ENCODE measurements around the gene ATF6B.

ATF6B gene

DNA sequence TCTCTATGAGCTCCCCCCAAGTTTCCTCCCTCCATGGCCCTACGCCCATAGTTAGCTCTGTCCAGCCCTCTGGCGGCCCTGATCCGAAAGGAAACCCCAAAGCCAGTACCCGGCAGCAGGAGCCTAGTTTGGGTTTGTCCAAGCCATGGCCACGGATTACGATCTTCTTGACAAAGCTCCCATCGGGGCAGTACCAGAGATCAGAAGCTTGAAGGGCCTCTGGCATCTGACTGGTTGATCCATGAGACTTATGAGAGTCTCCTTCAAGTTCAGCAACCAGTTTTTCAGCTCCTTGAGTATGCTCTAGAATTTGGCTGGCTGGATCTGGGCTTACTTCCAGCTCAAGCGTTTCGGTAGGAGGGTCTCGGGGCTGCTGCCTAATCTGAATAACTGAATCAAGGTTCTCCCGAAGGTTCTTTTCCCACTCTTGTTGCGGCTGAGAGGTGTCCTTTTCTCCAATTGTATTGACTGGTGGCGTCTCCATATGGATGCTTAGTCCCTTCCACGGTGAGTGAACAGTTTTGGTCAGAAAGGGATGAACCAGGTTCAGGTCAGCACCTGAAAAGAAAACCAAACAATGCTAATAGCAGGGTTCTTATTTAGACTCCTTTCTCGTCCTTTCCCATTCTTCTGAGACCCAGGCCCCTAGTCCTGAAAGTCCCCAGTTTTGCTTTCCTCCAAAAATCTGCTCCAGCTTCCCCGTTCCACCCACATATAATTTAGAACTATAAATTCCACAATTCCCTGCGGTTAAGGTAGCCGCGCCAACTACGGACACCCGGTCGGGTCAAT, 1.4 kb upstream of the ATF6B start:
- DNase-seq, result peak; percentile 58

- no peak for DNase-seq
Observed at GRCh38 chr6:32128751-32129296, 778 bp upstream of the ATF6B start.

DNA sequence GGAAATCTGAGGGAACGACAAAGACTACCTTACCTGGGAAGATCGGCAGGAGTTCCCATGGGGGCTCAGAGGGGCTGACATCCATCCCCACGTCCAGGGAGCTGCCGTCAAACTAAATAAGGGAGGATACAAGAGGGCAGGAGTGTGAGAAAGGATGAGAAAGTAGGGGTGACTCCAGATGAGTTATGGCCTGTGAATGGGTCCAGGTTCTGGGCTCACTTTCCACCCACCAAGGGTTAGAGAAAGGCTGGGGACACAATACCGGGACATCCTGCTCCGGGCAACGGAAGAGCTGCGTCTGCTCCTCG, 683 bp downstream of the ATF6B start:
- DNase-seq, result no peak

DNA sequence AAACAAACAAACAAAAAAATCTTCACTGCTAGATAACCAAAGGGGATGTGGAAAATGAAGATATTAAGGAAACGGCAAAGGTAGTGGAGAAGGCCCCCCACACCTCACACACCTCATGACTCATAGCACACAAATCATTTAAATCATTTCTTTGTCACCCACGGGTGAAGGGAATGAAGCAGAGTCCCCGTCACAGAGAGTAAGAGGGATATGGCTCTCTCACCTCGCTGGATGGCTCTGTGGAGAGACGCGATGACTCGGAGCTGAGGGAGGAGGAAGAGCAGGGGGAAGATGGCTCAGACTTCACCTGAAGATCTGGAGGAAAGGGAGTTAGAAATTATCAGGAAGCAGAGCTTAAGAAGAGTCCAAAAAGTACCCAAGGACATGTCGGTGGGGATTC, 1.2 kb downstream of the ATF6B start:
- no peak for DNase-seq

- no peak for DNase-seq
Observed at GRCh38 chr6:32123681-32124080, 4.4 kb downstream of the ATF6B start.

DNA sequence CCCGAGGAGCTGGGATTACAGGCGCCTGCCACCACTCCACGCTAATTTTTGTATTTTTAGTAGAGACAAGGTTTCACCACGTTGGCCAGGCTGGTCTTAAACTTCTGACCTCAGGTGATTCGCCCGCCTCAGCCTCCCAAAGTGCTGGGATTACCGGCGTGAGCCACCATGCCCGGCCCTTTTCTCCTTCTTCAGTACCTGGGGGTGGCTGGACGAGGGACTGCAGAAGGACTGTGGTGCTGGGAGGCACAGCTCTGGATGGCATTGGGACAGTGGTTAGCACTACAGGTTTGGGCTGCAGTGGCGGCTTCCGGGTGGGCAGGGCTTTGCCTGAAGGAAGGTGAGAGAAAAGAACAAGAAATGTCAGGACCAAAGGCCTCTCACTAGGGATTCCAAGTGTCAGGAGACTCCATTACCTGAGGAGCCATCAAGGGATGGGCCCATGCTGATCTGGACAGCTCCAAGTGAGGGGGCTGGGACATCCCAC, 7.4 kb downstream of the ATF6B start:
- no peak for DNase-seq

DNA sequence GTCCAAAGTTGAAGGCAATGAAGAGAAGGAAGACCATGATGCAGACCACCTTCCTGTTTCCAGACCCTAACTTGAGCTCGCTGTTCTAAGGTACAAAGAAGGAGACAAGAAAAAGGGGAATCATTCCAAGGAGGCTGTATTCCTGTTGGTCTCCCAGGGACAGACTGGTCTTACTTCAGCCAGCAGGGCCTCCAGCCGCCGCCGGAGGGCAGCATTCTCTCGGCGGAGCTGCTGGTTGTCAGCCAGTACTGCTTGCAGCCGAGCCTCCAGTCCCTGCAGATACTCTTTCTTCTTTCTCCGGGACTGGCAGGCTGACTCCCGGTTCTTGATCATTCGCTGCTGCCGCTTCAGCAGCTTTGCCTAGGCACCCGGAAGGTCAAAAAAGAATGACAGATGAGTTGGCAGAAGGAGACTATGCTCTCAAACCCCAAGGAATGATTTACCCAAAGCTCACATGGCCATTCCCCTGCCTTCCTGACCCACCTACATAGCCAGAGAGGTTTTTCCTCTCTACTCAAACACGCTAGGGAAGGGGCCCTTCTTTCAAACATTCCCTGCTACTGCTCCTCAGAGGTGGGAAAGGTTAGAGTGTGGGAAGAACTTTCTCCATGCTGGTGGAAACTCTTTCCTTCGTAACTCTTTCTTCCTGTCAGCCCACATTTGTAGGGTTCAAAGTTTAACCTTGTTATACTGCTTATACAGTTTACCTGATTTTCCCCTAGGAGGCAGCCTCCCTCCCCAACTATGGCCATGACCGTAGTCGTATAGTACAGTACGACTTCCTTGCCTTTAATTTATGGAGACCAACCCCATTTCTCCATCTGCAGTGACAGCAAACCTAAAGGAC, 9.0 kb downstream of the ATF6B start:
- DNase-seq, result peak; percentile 87

- DNase-seq, result no peak
Observed at GRCh38 chr6:32117461-32117860, 10.6 kb downstream of the ATF6B start.

GRCh38 chr6:32116674-32117073, 11.4 kb downstream of the ATF6B start:
- peak; percentile 76 for DNase-seq

DNA sequence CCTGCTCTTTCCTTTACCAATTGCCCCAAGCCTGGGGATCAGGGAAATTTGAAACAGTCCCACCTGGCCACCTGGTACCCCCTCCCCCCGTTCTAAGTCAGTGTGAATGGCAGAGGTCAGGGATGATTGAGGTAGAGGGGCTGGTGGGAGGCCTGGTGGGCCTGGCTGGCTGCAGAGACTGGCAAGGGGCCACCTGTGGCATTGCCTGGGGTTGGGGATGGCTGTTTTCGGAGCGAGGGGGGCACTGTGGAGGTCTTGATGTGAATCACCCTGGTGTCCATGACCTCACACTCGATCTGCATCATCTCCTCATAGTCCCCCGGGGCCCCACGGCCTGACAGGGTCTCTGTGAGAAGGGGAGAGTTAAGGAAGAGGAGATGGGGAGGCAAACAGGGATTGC, 12.4 kb downstream of the ATF6B start:
- no peak for DNase-seq

- DNase-seq, result no peak
Observed at GRCh38 chr6:32114796-32115195, 13.2 kb downstream of the ATF6B start.

DNA sequence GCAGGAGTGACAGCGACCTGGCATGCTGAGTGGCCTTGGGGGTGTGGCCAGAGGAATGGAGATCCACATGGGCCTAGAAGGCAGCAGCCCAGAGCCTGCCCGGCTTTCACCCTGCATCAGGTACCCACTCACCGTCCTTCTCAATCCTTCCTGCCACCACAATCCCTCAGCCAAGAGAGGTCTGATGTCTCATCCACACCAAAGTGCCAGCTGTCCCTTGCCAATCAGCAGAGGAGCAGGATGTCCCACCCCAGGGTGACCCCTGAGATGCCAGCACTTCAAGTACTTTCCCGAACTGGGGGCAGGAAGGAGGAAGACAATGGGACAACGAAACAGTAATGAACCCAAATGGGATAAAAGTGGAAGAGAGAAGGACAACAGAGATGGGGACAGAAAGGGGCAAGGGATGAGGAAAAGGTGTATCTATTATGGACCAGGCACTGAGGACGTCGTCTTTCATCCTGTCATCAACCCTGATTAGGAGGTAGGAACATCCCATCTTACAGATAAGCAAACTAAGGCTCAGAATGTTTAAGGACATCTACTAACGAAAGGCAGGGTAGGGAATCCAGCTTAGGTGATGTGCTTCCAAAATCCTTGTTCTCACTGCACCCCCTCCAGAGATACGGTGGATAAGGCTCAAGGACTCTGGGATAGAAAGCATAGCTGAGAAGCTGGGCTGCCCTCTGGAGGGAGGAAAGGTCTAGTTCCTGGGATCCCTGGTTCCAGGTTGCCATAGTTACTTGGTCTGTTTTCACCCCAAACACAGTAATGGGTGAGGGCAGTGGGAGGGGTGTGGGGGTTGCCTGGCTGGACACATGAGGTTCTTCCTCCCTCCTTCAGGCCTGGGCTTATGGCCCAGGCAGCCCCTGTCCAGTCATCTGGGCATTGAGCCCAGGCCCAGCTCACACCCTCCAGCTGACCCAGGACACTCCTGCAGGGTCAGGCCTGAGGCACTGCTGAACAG, 14.4 kb downstream of the ATF6B start:
- peak; percentile 32 for DNase-seq

DNA sequence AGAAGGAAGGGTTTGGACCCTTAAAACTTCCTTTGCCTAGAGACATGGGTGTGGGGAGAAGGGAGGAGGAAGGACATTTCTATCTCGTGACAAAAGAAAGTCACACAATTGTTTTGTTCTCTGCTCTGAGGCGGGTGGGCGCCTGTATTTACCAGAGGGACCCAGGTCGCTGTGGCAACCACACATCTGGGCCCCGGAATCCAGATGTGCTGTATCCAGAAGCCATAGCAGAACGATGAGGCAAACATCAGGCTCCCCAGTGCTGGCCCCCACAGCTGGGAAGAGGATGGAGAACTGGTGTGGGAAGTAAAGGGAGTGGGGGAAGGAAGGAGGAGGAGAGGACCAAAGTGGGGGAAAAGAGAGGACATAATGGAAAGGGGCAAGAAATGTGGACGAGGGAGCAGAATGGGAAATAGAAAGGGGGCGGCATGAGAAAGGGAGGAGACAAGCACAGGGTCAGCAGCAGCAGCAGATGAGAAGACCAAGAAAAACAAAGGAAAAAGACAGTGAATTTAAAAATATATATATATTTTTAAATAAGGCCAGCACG, 15.5 kb downstream of the ATF6B start:
- DNase-seq, result no peak

DNA sequence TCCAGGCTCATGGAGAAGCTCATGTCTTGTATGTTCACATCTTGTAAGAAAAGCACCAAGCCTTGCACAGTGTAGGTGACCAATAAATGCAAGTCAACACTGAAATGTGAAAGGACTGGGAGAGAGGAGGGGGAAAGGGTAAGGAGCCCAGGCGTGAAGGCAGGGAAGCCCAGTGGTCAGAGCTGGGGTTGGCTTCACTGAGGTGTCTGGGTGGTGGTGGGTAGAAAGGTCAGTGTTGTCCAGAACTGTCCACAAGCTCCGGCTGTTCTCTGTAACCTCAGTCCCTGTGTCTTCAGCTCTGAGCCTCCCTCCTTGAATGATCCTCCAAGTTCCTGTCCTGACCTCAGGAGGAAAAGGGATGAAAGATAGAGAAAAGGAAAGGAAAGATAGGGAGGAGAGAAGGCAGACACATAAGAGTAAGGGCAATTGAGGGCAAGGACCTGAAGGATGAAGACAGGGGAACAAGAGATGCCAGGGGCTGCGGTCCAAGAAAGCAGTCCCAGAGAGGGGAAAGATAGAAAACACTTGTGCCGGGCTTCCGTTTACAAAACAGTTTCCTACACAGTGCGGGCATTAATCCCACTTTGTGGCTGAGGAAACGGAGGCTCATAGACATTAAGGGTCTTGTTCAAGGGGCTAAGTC, 16.5 kb downstream of the ATF6B start:
- no peak for DNase-seq

GRCh38 chr6:32110632-32111031, 17.4 kb downstream of the ATF6B start:
- DNase-seq, result no peak

DNA sequence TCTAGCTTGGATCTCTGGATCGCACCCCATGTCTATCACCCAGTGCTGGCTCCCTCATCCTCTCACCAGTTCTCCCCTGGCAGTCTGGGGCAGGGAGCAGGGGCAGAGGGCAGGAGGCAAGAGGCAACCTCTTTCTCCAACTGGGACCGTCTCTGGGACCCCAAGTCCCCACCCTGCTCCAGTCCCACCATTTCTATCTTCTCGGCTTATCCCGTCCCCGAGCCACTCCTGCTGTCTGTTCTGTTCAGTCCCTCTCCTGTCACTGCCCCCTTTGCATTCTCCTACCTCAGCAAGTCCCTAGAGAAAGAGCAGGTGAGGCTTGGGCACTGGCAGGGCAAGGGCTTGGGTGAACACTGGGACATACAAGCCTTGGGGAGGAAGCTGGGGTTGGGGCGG, 18.3 kb downstream of the ATF6B start:
- no peak for DNase-seq

DNA sequence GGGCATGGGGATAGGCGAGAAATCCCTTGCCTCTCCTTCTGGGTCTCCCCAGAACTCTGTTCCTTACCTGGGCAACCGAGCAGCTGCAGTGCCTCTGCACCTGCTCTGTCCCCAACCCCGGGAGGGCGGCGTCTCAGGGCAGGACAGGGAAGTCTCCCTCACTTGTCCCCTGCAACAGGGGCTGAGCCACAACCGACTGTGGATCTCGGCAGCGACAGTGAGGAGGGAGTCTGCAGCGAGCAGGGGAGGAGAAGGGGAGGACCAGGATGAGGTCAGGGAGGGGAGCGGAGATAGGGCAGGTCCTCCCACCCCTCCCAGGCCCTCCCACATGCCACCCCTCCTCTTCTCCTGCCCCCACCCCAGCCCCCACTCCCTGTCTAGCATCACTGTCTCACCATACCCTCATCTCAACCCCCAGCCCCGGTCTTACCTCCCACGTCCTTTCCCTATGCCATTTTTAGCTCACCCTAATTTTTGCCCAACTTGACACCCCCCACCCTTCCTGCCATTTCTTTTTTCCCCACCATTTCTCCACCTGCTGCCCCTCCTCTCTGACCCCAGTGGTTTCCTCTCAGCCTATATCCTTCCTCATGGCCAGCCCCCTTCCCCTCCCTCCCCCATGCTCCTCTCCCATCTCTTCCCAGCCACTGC, 18.8 kb downstream of the ATF6B start, which contains the start of gene TNXB:
TNXB (minus strand) TSS at position 225 of the 651 bp plus-strand sequence. CDS start 11,140 bp downstream, outside the sequence.
- DNase-seq, result no peak

GRCh38 chr6:32108727-32109113, 19.3 kb downstream of the ATF6B start:
- DNase-seq, result no peak

DNA sequence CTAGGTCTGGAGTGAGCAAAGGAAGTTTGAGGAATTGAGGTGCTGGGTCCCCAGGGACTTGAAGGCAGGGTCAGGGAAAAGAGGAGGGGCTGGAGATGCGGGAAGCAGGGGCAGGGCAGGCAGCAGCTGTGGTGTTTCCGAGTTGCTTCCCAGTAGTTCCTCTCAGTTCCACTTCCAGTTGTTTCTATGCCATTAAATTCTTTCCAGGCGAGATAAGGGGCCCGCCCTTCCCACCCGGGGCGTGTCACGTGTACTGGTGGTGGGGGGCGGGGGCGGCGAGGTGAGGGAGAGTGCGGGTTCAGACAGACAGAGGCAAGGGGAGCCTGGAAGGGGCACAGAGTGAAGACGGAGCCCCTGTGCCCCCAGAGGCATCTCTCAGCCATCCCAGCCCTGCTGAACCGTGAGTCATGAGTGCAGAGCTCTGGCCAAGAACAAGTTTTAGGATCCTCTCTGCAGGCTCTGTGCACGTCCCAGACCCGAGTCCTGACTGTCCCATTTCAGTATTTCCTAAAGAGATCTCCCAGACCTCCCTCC, 19.9 kb downstream of the ATF6B start:
- no peak for DNase-seq

DNA sequence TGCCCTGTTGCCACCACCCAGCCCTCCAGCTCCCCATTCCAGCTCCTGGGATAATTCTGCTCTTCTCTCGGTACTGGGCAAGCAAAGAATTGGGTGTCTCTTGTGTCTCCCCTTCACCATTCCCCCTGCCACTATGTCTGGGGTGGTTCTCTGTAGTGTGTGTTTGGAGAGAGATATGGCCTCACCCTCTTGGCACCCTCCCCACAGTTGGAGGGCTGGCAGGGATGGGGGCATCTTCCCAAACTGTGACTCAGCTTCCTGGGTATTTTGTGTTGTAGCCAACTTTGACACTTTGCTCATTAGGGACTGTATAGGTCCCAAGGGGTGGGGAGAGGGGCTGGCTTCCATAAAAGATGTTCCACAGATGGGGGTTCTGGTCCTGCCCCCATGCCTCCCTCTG, 20.6 kb downstream of the ATF6B start:
- no peak for DNase-seq

- no peak for DNase-seq
Observed at GRCh38 chr6:32105433-32105832, 22.6 kb downstream of the ATF6B start.
